Nephron (organoid): ENCODE results near the gene ITPKA.

Experiments
- H3K27ac Mint-ChIP-seq, 3 experiments: 2 replicates each; pipeline ENCODE4 v1.8.0; 2020; ENCODE audit warnings: mixed read lengths in 3 of 3, mild to moderate bottlenecking in 2 of 3, moderate library complexity in 1 of 3
- H3K27me3 Mint-ChIP-seq: 2 replicates; pipeline ENCODE4 v1.8.0; 2021; ENCODE audit warnings: low read depth, mild to moderate bottlenecking, moderate library complexity, mixed read lengths
- H3K36me3 Mint-ChIP-seq: 2 replicates; pipeline ENCODE4 v1.8.0; 2020; ENCODE audit warnings: low read depth, mixed read lengths
- H3K4me1 Mint-ChIP-seq: 2 replicates; pipeline ENCODE4 v1.8.0; 2020; ENCODE audit warnings: mixed read lengths
- H3K4me3 Mint-ChIP-seq, 3 experiments: 2 replicates each; pipeline ENCODE4 v1.8.0; 2020; ENCODE audit warnings: mild to moderate bottlenecking in 3 of 3, mixed read lengths in 3 of 3, moderate library complexity in 2 of 3
- H3K9me3 Mint-ChIP-seq: 2 replicates; pipeline ENCODE4 v1.8.0; 2020; ENCODE audit warnings: mixed read lengths
- TF ChIP-seq, protein P1 (sequence below), 3 experiments: fragments of 200-600 bp; sonication (generic); IDR thresholded peaks; one replicate each; pipeline ENCODE4 v1.5.0; 2021; ENCODE audit warnings: antibody characterized with exemption in 3 of 3; ENCODE audit not compliant: unreplicated experiment in 3 of 3

ITPKA gene

GRCh38 chr15:41503669-41504010 lies 10.0 kb downstream of the ITPKA start:
- no peak overlapping the region for H3K27ac Mint-ChIP-seq
- no peaks in the 10 kb centered on the region for H3K4me1 Mint-ChIP-seq
- H3K36me3 Mint-ChIP-seq: no peaks in the 10 kb centered on the region
- peak overlapping the region in 2 of 3 experiments; percentile 37 to 48 for H3K4me3 Mint-ChIP-seq
- H3K9me3 Mint-ChIP-seq: no peaks in the 10 kb centered on the region
- TF ChIP-seq, protein P1, sequence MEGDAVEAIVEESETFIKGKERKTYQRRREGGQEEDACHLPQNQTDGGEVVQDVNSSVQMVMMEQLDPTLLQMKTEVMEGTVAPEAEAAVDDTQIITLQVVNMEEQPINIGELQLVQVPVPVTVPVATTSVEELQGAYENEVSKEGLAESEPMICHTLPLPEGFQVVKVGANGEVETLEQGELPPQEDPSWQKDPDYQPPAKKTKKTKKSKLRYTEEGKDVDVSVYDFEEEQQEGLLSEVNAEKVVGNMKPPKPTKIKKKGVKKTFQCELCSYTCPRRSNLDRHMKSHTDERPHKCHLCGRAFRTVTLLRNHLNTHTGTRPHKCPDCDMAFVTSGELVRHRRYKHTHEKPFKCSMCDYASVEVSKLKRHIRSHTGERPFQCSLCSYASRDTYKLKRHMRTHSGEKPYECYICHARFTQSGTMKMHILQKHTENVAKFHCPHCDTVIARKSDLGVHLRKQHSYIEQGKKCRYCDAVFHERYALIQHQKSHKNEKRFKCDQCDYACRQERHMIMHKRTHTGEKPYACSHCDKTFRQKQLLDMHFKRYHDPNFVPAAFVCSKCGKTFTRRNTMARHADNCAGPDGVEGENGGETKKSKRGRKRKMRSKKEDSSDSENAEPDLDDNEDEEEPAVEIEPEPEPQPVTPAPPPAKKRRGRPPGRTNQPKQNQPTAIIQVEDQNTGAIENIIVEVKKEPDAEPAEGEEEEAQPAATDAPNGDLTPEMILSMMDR (IDR thresholded peaks at IDR 0.05; ENCODE audit: unreplicated experiment in 3 of 3): no peak
- peaks cover 99% of the 10 kb centered on the region for H3K27me3 Mint-ChIP-seq

- Mint-ChIP-seq H3K4me3 (no peak overlapping the region), H3K36me3 (no peaks in the 10 kb centered on the region), H3K27me3 (peaks cover 99% of the 10 kb centered on the region), H3K27ac (no peak overlapping the region), H3K9me3 (no peaks in the 10 kb centered on the region), H3K4me1 (no peaks in the 10 kb centered on the region)
- TF ChIP-seq, protein P1 (IDR thresholded peaks at IDR 0.05; ENCODE audit: unreplicated experiment in 3 of 3): no peak
Observed at GRCh38 chr15:41504751-41505492, 11.2 kb downstream of the ITPKA start.

GRCh38 chr15:41505776-41506175 lies 12.1 kb downstream of the ITPKA start:
- no peaks in the 10 kb centered on the region for H3K4me1 Mint-ChIP-seq
- H3K27me3 Mint-ChIP-seq: peaks cover 99% of the 10 kb centered on the region
- TF ChIP-seq, protein P1 (IDR thresholded peaks at IDR 0.05; ENCODE audit: unreplicated experiment in 3 of 3): no peak
- no peak overlapping the region for H3K27ac Mint-ChIP-seq
- H3K36me3 Mint-ChIP-seq: no peaks in the 10 kb centered on the region
- H3K4me3 Mint-ChIP-seq: no peak overlapping the region
- no peaks in the 10 kb centered on the region for H3K9me3 Mint-ChIP-seq

GRCh38 chr15:41506796-41507341 lies 13.2 kb downstream of the ITPKA start:
- Mint-ChIP-seq H3K4me3 (no peak overlapping the region), H3K27ac (no peak overlapping the region), H3K9me3 (no peaks in the 10 kb centered on the region), H3K36me3 (no peaks in the 10 kb centered on the region), H3K4me1 (no peaks in the 10 kb centered on the region), H3K27me3 (peaks cover 92% of the 10 kb centered on the region)
- TF ChIP-seq, protein P1 (IDR thresholded peaks at IDR 0.05; ENCODE audit: unreplicated experiment in 3 of 3): no peak

DNA sequence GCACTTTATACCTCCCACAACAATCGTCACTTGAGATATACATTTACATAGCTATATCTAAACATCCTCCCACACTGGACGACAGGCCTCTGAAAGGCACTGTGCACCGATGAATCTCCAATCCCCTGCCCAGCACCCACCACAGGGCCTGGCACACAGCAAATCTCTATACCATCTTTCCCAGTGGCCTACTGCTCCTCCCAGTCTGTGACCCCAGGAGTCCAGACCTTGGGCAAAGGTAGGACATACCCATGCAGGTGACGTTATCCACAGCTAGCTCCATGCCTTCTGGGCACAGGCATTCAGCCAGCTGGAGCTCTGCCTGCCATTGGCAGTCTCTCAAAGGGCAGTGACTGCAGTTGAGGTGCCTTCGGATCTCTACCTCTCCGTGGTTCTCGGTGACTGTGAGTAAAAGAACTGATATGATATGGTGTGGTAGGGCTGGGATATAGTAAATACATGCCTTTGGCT lies 14.2 kb downstream of the ITPKA start:
- no peak overlapping the region for H3K27ac Mint-ChIP-seq

More for the DNA sequence above, 14.2 kb downstream of the ITPKA start:
- TF ChIP-seq, protein P1 (IDR thresholded peaks at IDR 0.05; ENCODE audit: unreplicated experiment in 3 of 3): no peak
- Mint-ChIP-seq H3K4me3 (no peak overlapping the region), H3K27me3 (peaks cover 92% of the 10 kb centered on the region), H3K4me1 (no peaks in the 10 kb centered on the region), H3K9me3 (no peaks in the 10 kb centered on the region), H3K36me3 (no peaks in the 10 kb centered on the region)
